PC-9 (cell line): Measurements from ENCODE around the gene TTYH1. TPM values are rescaled to one million over a fixed set of nuclear protein-coding genes. Genes with fewer than 3 reads are reported as not detected.

Experiments
- BruUV-seq: library from RNA; stranded (reverse); fragments of 400-500 nt; replicated peaks from 2 replicates; lab custom pipeline; 2021; lab: Mats Ljungman, UMichigan
- CTCF ChIA-PET: fragments of 300-600 bp; sonication (Branson Sonifier 250); formaldehyde crosslinking; loops from one replicate; lab custom pipeline; 2022; ENCODE audit warnings: antibody characterized with exemption; lab: Charles Lee
- POLR2A ChIA-PET: fragments of 300-600 bp; sonication (Branson Sonifier 250); formaldehyde crosslinking; loops from one replicate; lab custom pipeline; 2022; ENCODE audit warnings: antibody characterized with exemption; ENCODE audit not compliant: unreplicated experiment; lab: Charles Lee
- DNase-seq, 2 experiments: peaks; one replicate each; pipeline versions ENCODE4 v3.0.0 to v3.0.0-alpha.2; 2015 to 2022; ENCODE audit warnings: mixed read lengths in 1 of 2
- H2AFZ ChIP-seq: fragments of 200-600 bp; sonication (generic); 2 replicates; pipeline ENCODE4 v1.8.1; 2017; ENCODE audit warnings: antibody characterized with exemption
- H3F3A ChIP-seq: fragments of 200-600 bp; sonication (generic); 2 replicates; pipeline ENCODE4 v1.8.1; 2017; ENCODE audit warnings: antibody characterized with exemption, mild to moderate bottlenecking, low read depth; ENCODE audit not compliant: insufficient read depth
- H3K27ac ChIP-seq: fragments of 200-600 bp; sonication (generic); 2 replicates; pipeline ENCODE4 v1.6.1; 2016; ENCODE audit warnings: mixed run types
- H3K27me3 ChIP-seq: fragments of 200-600 bp; sonication (generic); 2 replicates; pipeline ENCODE4 v1.6.1; 2016; ENCODE audit warnings: low read depth, mixed run types; ENCODE audit not compliant: insufficient read depth
- H3K36me3 ChIP-seq: fragments of 200-600 bp; sonication (generic); 2 replicates; pipeline ENCODE4 v1.6.1; 2016; ENCODE audit warnings: low read depth, mixed run types
- H3K4me1 ChIP-seq: fragments of 200-600 bp; sonication (generic); replicated peaks from 2 replicates; pipeline ENCODE4 v1.6.1; 2016; ENCODE audit warnings: mixed run types; ENCODE audit not compliant: insufficient read depth
- H3K4me2 ChIP-seq: fragments of 200-600 bp; sonication (generic); 2 replicates; pipeline ENCODE4 v1.6.1; 2017; ENCODE audit warnings: mixed run types
- H3K4me3 ChIP-seq: fragments of 200-600 bp; sonication (generic); 2 replicates; pipeline ENCODE4 v1.6.1; 2016; ENCODE audit warnings: mixed run types
- H3K79me2 ChIP-seq: fragments of 200-600 bp; sonication (generic); 2 replicates; pipeline ENCODE4 v1.6.1; 2017; ENCODE audit warnings: low read depth, mixed run types
- H3K9me2 ChIP-seq: fragments of 200-600 bp; sonication (generic); 2 replicates; pipeline ENCODE4 v1.8.1; 2017; ENCODE audit warnings: mild to moderate bottlenecking; ENCODE audit not compliant: insufficient read depth
- H3K9me3 ChIP-seq: fragments of 200-600 bp; sonication (generic); 2 replicates; pipeline ENCODE4 v1.8.1; 2016; ENCODE audit warnings: low read depth; ENCODE audit not compliant: insufficient read depth
- H4K20me1 ChIP-seq: fragments of 200-600 bp; sonication (generic); 2 replicates; pipeline ENCODE4 v1.8.1; 2017; ENCODE audit not compliant: insufficient read depth
- CTCF ChIP-seq: fragments of 200-600 bp; sonication (generic); conservative IDR thresholded peaks from 2 replicates; pipeline ENCODE4 v1.6.1; 2017; ENCODE audit warnings: mixed run types, antibody characterized with exemption, mild to moderate bottlenecking, moderate library complexity
- EZH2 ChIP-seq: fragments of 200-600 bp; sonication (generic); IDR thresholded peaks from 2 replicates; pipeline ENCODE4 v1.8.0; 2017; ENCODE audit warnings: antibody characterized with exemption, low read depth
- intact Hi-C: fragments of 100-400 bp; cut with micrococcal nuclease; formaldehyde crosslinking; loops from one replicate; pipeline ENCODE4 v1.10.0; 2022; ENCODE audit not compliant: unreplicated experiment
- total RNA-seq: library from RNA; stranded (reverse); gene quantifications from 2 replicates; pipeline ENCODE4 v1.2.3, GENCODE V29; 2021

TTYH1 gene
- total RNA-seq, 1 experiment from 2014 or later = 1.6 TPM

- no TSS peak for BruUV-seq
- peaks cover 3% of the 10 kb centered on the region for H3K4me1 ChIP-seq
- H3K27me3 ChIP-seq = peaks cover 64% of the 10 kb centered on the region
- no peak overlapping the region for H3K27ac ChIP-seq
- peaks cover 8% of the 10 kb centered on the region; the same call in 1 of the 2 replicates for H3F3A ChIP-seq
- H3K79me2 ChIP-seq = no peaks in the 10 kb centered on the region
- H3K4me3 ChIP-seq = no peak overlapping the region
- H3K9me3 ChIP-seq = no peaks in the 10 kb centered on the region
- no peaks in the 10 kb centered on the region for H4K20me1 ChIP-seq
- POLR2A ChIA-PET = no interaction called here
- TF ChIP-seq CTCF = no peak
- TF ChIP-seq EZH2 = no peak
- no peak overlapping the region for H3K4me2 ChIP-seq
- intact Hi-C loops = no loop called here
- CTCF ChIA-PET = interaction anchor here (0.6 kb wide), 1 partner anchor 391 kb away, joined by 16 read pairs; no protein-coding TSS in a partner anchor
- no peak for DNase-seq
- H3K36me3 ChIP-seq = no peaks in the 10 kb centered on the region
- H2AFZ ChIP-seq = no peak overlapping the region
- no peaks in the 10 kb centered on the region for H3K9me2 ChIP-seq
These were observed 5.9 kb downstream of the TTYH1 start for GRCh38 chr19:54421169-54421516.

GRCh38 chr19:54421521-54421920 lies 6.3 kb downstream of the TTYH1 start:
- Histone ChIP-seq H3K27me3 (peaks cover 64% of the 10 kb centered on the region), H3K9me2 (no peaks in the 10 kb centered on the region), H3K4me1 (peaks cover 7% of the 10 kb centered on the region), H3F3A (peaks cover 8% of the 10 kb centered on the region; the same call in 1 of the 2 replicates), H3K9me3 (no peaks in the 10 kb centered on the region), H2AFZ (no peak overlapping the region), H4K20me1 (no peaks in the 10 kb centered on the region), H3K36me3 (no peaks in the 10 kb centered on the region), H3K79me2 (no peaks in the 10 kb centered on the region), H3K27ac (no peak overlapping the region), H3K4me2 (no peak overlapping the region), H3K4me3 (no peak overlapping the region)
- no peak for TF ChIP-seq EZH2
- TF ChIP-seq CTCF = no peak
- CTCF ChIA-PET = interaction anchor here (0.6 to 0.8 kb wide), 2 partner anchors 25 to 391 kb away, joined by 6 to 16 read pairs; no protein-coding TSS in a partner anchor
- no peak for DNase-seq
- intact Hi-C loops = no loop called here
- no TSS peak for BruUV-seq
- POLR2A ChIA-PET = no interaction called here

- H4K20me1 ChIP-seq = no peaks in the 10 kb centered on the region
These were observed 6.9 kb downstream of the TTYH1 start for GRCh38 chr19:54422136-54422535.

More at GRCh38 chr19:54422136-54422535, 6.9 kb downstream of the TTYH1 start:
- TF ChIP-seq CTCF = no peak
- TF ChIP-seq EZH2 = no peak
- no TSS peak for BruUV-seq
- intact Hi-C loops = no loop called here
- H3K4me3 ChIP-seq = no peak overlapping the region
- no peak overlapping the region for H3K27ac ChIP-seq
- no peak for DNase-seq
- H3K9me3 ChIP-seq = no peaks in the 10 kb centered on the region
- ChIA-PET CTCF (interaction anchor here (0.8 kb wide), 1 partner anchor 25 kb away, joined by 6 read pairs; no protein-coding TSS in a partner anchor), POLR2A (no interaction called here)
- H3K4me2 ChIP-seq = no peak overlapping the region
- peaks cover 59% of the 10 kb centered on the region for H3K27me3 ChIP-seq
- no peaks in the 10 kb centered on the region for H3K36me3 ChIP-seq
- no peak overlapping the region for H2AFZ ChIP-seq
- H3K4me1 ChIP-seq = peaks cover 12% of the 10 kb centered on the region
- no peaks in the 10 kb centered on the region for H3K9me2 ChIP-seq
- H3K79me2 ChIP-seq = no peaks in the 10 kb centered on the region
- peaks cover 8% of the 10 kb centered on the region; the same call in 1 of the 2 replicates for H3F3A ChIP-seq
